Measurements from ENCODE around the gene SAMD13.

GRCh38 chr1:84267476-84267875 lies 34.0 kb upstream of the SAMD13 start:
- TF ChIP-seq POLR2A (IDR thresholded peaks at IDR 0.05) = no peak
- no peak for TF ChIP-seq CTCF (IDR thresholded peaks at IDR 0.05)
